Measurements from ENCODE around the gene HOXA1.

HOXA1 gene

GRCh38 chr7:27068259-27068658 lies 27.5 kb downstream of the HOXA1 start:
- TF ChIP-seq REST (IDR thresholded peaks at IDR 0.05; ENCODE audit: insufficient read depth in 1 of 2, low read depth in 2 of 2, low read length in 2 of 2) (no peak), FOXP2 (optimal IDR thresholded peaks at IDR 0.05; ENCODE audit: borderline replicate concordance, extremely low read depth, extremely low read length, insufficient read depth) (no peak), POLR2AphosphoS5 (IDR thresholded peaks at IDR 0.05; ENCODE audit: low read depth, low read length) (no peak), SIN3A (IDR thresholded peaks at IDR 0.05; ENCODE audit: borderline replicate concordance, insufficient read depth, low read length) (no peak), TAF1 (IDR thresholded peaks at IDR 0.05; ENCODE audit: borderline replicate concordance, insufficient read depth, low read length) (no peak)

GRCh38 chr7:27066148-27066547 lies 29.7 kb downstream of the HOXA1 start:
- TF ChIP-seq TAF1 (IDR thresholded peaks at IDR 0.05; ENCODE audit: borderline replicate concordance, insufficient read depth, low read length) (no peak), REST (IDR thresholded peaks at IDR 0.05; ENCODE audit: insufficient read depth in 1 of 2, low read depth in 2 of 2, low read length in 2 of 2) (no peak), POLR2AphosphoS5 (IDR thresholded peaks at IDR 0.05; ENCODE audit: low read depth, low read length) (no peak), FOXP2 (optimal IDR thresholded peaks at IDR 0.05; ENCODE audit: borderline replicate concordance, extremely low read depth, extremely low read length, insufficient read depth) (no peak), SIN3A (IDR thresholded peaks at IDR 0.05; ENCODE audit: borderline replicate concordance, insufficient read depth, low read length) (no peak)

GRCh38 chr7:27065709-27066108 lies 30.1 kb downstream of the HOXA1 start:
- TF ChIP-seq POLR2AphosphoS5 (IDR thresholded peaks at IDR 0.05; ENCODE audit: low read depth, low read length) (no peak), REST (IDR thresholded peaks at IDR 0.05; ENCODE audit: insufficient read depth in 1 of 2, low read depth in 2 of 2, low read length in 2 of 2) (no peak), FOXP2 (optimal IDR thresholded peaks at IDR 0.05; ENCODE audit: borderline replicate concordance, extremely low read depth, extremely low read length, insufficient read depth) (no peak), TAF1 (IDR thresholded peaks at IDR 0.05; ENCODE audit: borderline replicate concordance, insufficient read depth, low read length) (no peak), SIN3A (IDR thresholded peaks at IDR 0.05; ENCODE audit: borderline replicate concordance, insufficient read depth, low read length) (no peak)

GRCh38 chr7:27064661-27065060 lies 31.1 kb downstream of the HOXA1 start:
- TF ChIP-seq SIN3A (IDR thresholded peaks at IDR 0.05; ENCODE audit: borderline replicate concordance, insufficient read depth, low read length) (no peak), REST (IDR thresholded peaks at IDR 0.05; ENCODE audit: insufficient read depth in 1 of 2, low read depth in 2 of 2, low read length in 2 of 2) (no peak), TAF1 (IDR thresholded peaks at IDR 0.05; ENCODE audit: borderline replicate concordance, insufficient read depth, low read length) (no peak), POLR2AphosphoS5 (IDR thresholded peaks at IDR 0.05; ENCODE audit: low read depth, low read length) (no peak), FOXP2 (optimal IDR thresholded peaks at IDR 0.05; ENCODE audit: borderline replicate concordance, extremely low read depth, extremely low read length, insufficient read depth) (no peak)

- TF ChIP-seq SIN3A (IDR thresholded peaks at IDR 0.05; ENCODE audit: borderline replicate concordance, insufficient read depth, low read length) (no peak), REST (IDR thresholded peaks at IDR 0.05; ENCODE audit: insufficient read depth in 1 of 2, low read depth in 2 of 2, low read length in 2 of 2) (no peak), TAF1 (IDR thresholded peaks at IDR 0.05; ENCODE audit: borderline replicate concordance, insufficient read depth, low read length) (no peak), FOXP2 (optimal IDR thresholded peaks at IDR 0.05; ENCODE audit: borderline replicate concordance, extremely low read depth, extremely low read length, insufficient read depth) (no peak), POLR2AphosphoS5 (IDR thresholded peaks at IDR 0.05; ENCODE audit: low read depth, low read length) (no peak)
Measured at GRCh38 chr7:27064159-27064558, 31.6 kb downstream of the HOXA1 start.
